ENCODE results near the gene PTPN14.
"Not testable (repeated sequence)": the region's sequence is repeated elsewhere in the genome, so short reads cannot be mapped to it uniquely, and the experiment has no call there.

PTPN14 gene

DNA sequence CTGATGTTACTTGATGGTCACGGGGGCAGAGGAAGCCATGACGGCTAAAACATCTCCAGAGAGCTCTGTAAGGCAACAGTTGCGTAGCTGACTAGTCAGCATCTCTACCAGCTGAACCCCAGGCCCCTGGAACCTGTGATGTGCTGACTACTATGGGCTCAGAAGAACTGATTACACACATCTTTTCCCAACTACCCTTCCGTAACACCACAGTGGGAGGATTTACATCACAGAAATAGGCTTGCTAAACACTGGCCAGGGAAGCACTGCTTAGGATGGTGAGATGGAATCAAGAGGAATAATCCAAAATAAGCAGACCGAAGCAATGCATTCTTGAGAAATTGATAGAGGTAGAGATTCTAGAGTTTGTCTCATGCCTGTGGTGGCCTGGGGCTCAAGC is 148.0 kb downstream of the PTPN14 start:
- FAIRE-seq (no peak), DNase-seq (ENCODE audit: low spot score) (no peak)

DNA sequence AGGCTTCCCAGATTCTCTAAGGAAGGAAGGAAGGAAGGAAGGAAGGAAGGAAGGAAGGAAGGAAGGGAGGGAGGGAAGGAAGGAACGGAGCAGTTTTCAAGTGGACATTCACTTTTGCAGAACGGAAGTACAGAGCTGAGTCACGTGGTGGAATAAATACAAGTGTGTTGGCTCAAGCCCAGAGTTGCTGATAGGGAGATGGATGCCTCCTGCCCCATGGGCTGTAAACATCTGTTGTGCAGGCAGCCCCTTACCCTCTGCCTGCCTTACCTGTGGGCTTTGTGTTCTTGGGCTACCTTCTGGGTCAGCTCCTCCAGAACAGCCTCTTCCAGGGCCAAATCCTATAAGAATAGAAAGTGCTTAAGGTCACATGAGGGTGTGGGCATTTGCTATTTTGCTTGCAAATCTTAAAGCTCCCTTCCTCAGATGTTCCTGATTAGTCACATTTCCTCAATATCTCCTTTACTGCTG is 148.8 kb downstream of the PTPN14 start:
- DNase-seq (ENCODE audit: low spot score): no peak
- no peak for FAIRE-seq

DNA sequence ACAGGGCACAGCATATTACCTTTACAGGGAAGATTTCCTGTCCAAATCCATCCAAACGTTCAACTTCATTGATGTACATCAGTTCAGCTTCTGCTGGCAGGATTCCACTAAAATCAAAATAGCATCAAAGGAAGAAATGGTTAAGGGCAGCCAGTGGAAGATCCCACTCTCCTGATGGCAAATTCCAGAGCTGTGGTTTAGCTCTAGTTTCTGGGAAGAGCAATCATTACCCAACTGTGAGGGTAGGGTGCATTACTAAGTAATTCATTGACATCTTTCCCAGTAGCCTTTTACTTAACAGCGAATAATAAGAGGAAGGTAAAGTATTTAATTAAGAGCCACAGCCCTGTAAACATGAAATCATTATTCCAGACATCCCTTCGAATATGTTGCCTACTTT is 149.7 kb downstream of the PTPN14 start:
- FAIRE-seq: no peak
- no peak for DNase-seq (ENCODE audit: low spot score)

DNA sequence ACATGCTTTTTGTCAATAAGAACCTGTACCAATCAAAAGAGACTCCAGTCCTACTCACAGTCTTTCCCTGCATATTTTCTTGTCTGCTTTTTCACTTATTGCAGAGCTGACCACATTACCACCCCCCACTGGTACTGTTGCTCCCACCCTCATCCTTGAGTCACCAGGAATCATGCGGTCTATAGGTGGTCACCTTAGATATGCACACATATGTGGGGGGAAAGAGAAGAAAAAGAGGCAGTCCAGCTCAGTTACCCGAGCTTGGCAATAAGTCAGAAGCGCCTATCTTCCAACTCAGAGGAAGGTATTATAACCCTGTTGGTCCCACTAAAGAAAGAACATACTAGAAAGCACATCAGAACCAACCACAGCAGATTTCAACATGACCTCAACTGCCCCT is 151.3 kb downstream of the PTPN14 start:
- DNase-seq (ENCODE audit: low spot score) (no peak), FAIRE-seq (no peak)

DNA sequence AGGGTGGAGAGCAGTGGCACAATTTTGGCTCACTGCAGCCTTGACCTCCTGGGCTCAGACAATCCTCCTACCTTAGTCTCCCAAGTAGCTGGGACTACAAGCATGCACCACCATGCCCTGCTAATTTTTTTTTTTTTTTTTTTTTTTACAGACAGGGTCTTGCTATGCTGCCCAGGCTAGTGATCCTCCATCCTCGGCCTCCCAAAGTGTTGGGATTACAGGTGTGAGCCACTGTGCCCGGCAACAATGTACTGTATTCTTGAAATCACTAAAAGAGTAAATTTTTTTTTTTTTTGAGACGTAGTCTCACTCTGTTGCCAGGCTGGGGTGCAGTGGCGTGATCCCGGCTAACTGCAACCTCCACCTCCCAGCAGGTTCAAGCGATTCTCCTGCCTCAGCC is 152.9 kb downstream of the PTPN14 start:
- FAIRE-seq (no peak), DNase-seq (ENCODE audit: low spot score) (no peak)

DNA sequence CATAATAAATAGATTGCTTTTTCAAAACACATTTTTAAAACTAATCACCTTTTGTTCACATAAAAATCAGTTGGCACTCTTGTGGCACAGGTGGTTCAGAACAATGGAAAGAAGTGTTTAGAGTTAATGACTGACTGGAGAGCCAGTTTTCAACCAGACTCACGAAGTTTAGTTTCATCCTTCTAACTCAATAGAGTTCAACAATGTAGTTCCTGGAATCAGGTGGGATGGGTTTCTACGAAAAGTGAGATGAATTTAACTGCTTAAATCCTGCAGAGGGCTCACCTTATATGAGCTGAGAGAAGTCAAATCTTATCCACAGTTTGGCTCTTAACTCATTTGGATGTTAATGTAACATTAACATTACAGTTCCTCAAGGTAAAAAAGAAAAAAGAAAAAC is 153.9 kb downstream of the PTPN14 start:
- no peak for FAIRE-seq
- DNase-seq (ENCODE audit: low spot score): no peak

DNA sequence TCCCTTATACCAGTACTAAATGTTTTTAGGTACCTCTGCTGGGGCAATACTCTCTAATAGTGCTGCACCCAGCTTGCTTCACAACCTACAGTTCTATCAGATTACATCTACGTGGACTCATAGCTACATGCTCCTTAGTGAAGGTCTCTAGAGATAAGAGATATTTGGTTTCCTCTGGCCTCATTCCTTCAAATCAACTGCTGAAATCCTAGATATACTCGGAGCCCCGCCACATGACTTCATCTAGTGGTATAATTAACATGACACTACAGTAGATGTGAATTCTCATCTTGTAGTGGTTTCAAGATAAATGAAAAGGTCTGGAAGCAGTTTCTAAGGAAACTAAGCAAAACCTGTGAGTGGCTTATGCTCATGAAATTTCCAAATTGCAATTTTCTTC is 155.1 kb downstream of the PTPN14 start:
- DNase-seq (ENCODE audit: low spot score) (no peak), FAIRE-seq (no peak)

DNA sequence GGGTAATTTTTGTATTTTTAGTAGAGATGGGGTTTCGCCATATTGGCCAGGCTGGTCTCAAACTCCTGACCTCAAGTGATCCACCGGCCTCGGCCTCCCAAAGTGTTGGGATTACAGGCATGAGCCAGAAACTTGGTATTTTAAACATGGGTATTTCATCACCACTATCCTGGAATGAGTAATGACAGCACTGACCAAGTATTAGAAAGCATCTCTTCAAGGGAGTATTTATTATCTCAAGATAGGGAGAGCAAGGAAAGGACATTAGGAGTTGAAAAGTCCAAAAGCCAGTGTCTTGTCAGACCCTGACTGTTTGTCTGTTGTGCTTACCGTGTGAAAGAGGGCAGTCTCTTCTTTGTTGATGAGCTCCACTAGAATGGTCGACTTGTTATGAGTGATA is 156.8 kb downstream of the PTPN14 start:
- DNase-seq (ENCODE audit: low spot score); FAIRE-seq: not testable (repeated sequence)

DNA sequence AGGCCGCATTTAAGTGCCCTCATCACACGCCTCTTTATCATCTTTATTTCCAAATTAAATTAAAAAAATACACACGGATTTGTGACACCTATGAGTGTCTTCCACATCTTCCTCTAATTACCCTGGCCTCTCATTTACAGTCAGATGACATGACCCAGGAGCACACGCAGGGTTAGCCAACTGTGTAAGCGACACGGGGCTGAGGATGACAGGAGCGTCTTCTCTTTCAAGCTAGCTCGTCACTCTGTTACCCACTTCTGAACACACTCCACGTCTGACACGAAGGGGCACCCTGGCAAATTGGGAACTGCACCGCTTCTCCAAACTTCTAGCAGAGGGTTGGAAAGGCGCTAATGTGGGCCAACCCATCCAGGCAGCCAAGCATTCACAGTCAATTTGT is 158.3 kb downstream of the PTPN14 start:
- DNase-seq (ENCODE audit: low spot score) (no peak), FAIRE-seq (no peak)

DNA sequence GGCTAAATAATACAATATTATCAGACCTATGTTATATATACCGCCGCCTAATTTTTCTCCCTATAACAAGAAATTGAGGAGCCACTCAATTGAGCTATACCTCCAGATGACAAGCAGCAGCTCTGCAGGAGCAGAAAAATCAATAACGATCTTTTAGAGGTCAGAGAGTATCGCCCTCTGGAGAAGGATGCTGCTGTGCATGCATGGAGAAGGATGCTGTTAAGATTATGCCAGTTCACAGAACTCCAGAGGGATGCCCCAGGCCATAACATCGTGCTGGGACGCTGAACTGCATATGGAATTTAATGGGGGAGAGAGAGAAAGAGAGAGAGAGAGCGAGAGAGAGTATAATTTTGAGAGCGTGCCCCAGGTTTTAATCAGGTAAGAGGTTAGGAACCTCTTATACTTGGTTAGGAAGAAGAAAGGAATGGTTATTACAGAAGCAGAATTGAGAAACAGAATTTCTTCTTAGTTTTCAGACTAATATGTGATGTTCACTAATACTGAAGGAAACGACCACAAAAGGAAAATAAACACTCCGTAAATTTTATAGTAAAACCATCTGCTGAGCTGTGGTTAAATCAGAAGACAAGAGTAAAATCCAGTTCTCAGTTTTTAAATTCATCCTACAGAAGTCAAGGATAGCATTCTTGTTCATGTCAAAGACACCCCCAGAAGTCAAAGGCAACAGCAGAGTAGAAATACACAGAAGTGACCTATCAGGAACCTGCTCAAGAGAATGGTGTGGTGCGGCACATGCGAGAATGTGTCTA is 159.3 kb downstream of the PTPN14 start:
- DNase-seq (ENCODE audit: low spot score): no peak
- FAIRE-seq: no peak

DNA sequence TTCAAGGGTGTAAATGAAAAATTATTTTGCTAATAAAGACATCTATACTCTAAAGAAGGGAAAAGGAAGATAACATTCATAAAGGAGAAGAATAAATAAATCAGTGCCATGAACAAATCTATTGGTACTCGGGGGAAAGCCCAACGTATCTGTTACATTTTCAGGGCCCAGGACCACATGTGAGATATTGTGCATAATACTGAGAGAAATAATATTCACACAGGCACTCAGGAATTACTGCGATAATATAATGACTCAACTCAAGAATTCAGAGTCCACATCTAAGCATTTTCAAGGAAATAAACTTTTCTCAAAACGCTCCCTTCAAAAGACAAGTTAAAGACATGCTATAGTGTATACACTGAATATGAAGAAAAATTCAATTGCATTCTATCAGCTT is 161.7 kb downstream of the PTPN14 start:
- DNase-seq (ENCODE audit: low spot score): no peak
- no peak for FAIRE-seq

DNA sequence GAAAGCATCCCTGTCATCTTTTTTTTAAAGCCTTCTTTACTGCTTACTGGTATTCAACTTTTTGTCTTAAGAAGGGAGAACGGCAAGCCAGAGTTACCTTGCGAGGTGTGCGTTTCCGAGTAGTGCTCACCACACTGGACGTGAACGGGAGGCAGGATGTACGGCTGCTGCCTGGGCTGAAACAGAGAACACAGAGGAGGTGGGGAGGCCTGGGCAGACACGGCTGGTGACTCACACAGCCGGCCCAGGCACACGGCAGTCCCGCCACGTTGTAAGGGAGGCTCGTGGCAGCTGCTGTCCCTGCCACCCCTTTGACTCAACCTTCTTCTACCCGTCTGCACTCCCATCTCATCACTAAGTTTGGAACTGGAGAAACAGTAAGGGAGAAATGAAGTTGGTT is 164.7 kb downstream of the PTPN14 start:
- peak; percentile 85 for DNase-seq (ENCODE audit: low spot score)
- peak; percentile 67 for FAIRE-seq

DNA sequence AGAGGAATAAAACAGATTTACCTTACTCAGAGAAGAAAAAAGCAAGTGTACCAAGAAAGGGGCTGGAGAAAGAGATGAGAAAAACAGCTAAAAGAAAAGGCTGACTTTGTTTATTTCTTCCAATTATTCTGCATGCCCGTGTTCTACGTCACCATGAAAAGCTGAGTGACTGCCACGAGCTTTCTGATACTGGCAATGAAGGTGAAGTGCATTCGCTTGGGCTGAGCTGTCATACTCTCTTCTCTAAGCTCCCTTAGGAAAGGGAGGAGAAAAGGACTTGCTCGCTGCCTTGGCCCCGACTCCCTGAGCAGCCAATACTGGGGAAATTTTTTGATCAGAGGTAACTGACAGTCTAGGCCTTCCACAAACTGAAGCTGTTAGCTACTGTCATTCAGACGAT is 165.1 kb downstream of the PTPN14 start:
- no peak for FAIRE-seq
- no peak for DNase-seq (ENCODE audit: low spot score)

DNA sequence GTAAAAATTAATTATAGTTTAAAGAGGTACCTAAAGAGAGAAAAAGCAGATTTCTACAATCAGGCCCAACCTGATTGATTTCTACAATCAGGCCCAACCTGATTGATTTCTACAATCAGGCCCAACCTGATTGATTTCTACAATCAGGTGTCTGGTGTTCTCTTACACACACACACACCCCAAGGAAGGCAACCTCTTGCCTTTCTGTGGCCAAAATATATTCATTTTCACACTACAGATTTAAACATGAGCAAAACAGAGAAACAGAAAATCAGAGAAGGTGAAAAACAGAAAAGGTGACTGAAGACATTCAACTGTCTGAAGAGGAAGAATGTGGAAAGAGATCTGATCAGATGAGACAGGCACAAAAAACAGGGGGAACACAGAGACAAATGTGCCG is 166.0 kb downstream of the PTPN14 start:
- DNase-seq (ENCODE audit: low spot score) (no peak), FAIRE-seq (no peak)

DNA sequence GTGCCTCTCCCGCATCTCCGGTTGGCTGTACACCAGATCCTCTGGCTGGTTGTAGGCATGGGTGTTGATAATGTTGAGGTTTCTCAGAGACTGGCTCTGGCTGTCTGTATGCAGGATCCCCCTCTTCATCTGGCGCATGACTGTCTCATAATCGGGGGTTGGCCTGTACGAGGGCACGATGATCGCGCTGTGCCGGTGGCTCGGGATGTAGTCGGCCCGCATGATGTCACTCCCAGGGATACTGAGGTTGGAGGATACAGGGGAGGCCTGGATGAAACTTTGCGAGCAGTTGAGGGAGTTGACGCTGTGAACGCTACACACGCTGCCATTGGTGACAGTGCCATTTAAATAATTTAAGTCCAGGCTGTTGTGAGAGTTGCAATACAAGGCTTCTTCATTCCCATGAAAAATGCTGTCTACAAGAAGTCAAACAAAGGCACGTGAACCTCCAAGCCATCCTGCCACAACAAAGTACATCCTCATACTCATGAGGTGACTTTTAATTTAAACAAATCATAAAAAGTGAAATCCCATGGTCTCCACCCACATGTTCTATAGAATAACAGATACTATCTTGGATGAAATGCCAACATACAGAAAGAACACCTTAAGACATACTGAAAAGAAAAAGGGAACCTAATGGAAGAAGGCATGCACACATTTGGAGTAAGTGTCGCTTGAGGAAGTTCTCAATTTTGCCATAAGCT is 166.9 kb downstream of the PTPN14 start:
- DNase-seq (ENCODE audit: low spot score): no peak
- FAIRE-seq: no peak

DNA sequence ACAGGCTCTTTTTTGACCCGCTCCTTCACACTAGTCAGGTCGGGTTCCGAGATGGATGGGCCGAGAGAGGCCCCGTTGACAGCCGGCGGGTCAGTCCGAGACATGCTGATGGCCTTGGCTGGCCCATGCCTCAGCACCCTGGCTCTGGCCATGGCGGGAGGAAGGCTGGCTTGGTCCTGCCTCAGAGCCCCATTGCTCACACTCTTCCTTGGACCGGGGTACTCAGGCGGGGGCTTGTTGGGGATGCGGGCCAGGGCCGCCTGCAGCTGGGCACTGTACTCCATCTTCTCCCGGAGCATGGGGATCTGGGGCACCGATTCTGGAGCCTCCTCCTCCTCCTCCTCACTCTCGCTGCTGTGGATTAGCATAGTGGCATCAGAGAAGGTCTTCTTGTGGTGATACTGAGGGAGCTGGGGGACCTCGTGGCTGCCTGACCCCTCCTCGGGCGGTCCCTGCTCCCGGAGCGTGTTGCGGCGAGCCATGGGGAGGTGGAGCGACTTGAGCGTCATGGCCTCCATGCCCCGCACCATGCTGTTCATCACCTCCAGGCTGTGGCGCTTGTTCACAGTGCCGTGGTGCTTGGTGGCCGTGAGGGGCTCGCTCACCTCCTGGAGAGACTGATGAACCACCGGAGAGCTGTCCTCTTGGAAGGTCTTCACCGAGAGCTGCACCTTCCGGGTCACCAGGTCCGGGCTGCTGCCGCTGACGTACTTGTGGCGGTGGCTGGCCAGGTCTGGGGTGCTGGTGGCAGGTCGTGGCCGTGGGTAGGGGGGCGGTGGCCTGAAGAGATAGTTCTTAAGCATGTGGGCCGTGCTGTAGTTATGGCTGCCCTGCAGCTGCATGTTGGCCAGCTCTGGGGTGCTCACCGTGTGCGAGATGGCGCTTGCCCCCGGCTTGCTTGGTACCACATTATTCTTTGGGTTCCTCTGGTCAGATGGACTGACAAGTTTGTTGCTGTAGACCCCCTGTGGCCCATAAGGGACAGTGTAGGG is 167.7 kb downstream of the PTPN14 start:
- DNase-seq (ENCODE audit: low spot score) (no peak), FAIRE-seq (no peak)

DNA sequence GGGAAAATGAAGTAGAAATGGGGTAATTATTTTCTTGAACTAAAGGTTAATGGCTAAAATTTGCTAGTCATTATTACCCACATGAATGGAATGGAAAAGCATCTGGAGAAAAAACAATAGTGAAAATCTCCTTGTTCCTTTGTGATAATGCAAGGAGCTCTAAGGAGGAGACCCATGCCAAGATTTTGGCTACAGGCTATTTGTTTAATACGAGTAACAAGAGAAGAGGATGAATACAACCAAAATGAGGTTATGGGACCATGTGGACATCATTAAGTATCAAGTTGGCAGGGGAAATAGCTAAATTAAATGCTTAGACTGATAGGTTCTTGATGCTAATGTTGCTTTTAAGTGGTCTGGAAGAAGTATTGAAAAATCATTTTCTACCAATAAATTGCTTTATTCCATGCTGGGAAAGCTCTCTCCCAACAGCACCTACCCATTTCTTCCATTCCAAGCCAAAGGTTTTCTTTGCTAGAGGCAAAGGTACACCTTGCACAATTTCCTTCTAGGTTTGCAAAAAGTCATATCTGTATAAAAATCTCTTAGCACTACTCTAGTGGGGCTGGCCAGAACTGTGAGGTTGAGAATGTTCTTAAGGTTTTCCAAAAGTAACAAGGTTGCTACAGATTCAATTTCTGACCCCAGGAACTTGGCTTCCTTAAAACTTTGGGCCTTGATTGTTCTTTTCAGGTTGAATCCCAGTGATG is 170.3 kb downstream of the PTPN14 start:
- FAIRE-seq: no peak
- no peak for DNase-seq (ENCODE audit: low spot score)

DNA sequence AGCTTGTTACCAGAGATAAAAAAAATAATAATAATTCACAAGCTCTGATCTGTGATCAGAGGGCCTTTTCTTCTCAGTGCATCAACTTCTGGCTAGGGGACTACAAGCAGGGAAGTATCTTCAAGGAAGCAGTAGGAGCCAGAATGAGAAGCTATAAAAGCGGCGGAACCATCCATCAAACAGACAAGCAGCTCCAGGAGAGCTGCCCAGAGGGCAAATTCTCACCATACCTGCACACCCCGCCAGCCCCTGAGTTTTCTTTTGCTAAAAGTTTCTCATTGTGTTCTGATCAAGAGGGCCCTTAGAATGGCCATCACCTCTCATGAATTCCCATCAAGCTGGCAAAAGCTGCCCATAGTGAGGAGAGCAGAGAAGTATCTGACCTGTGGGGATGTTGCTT is 171.0 kb downstream of the PTPN14 start:
- FAIRE-seq (no peak), DNase-seq (ENCODE audit: low spot score) (no peak)

DNA sequence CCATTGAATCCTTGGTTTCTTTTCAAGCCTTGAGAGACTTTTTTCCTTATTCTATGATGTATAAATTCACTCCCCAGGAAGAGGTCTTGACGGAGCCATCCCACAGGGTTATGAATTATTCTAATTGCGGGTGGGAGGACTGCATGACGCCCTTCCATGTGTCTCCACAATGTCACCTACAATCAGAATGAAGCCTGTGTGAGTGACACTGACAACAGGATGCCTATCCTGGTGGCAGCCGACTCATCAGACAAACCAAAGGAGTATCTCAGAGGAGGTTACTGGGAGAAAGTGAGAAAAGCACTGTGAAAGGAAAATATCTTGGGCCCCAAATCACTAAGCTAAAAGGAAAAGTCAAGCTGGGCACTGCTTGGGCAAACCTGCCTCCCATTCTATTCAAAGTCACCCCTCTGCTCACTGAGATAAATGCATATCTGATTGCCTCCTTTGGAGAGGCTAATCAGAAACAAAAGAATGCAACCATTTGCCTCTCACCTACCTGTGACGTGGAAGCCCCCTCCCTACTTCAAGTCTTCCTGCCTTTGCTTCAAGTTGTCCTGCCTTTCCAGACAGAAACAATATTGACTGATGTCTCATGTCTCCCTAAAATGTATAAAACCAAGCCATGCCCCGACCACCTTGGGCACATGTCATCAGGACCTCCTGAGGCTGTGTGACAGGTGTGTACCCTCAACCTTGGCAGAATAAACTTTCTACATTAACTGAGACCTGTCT is 172.0 kb downstream of the PTPN14 start:
- no peak for DNase-seq (ENCODE audit: low spot score)
- FAIRE-seq: no peak

DNA sequence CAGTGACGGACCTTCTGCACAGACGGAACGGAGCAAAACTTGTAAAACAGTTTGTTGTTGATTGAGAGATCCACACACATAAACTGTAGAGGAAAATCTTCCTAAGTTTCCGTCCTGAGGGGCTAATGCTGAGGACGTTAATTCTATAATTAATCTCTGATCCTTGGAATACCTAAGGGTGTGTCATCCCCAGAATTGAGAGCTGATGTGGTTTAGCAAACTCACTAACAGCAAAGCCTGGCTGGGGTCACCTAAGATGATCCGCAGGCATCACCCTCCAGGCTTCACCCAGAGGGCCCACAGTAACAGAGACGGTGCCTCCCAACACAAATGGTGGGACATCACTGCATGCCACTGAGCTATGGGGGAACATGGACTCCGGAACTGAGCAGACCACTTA is 172.9 kb downstream of the PTPN14 start:
- no peak for FAIRE-seq
- no peak for DNase-seq (ENCODE audit: low spot score)

Data from urothelium cell line (cell line).